GM23248 (cell line): ENCODE data around the gene SCGB1C1. TPM values are rescaled to one million over a fixed set of nuclear protein-coding genes. Genes with fewer than 3 reads are reported as not detected.

Experiments used
- DNase-seq: peaks from one replicate; pipeline ENCODE4 v3.0.0-alpha.2; 2015
- H2AFZ ChIP-seq: fragments of 200-600 bp; sonication (generic); 2 replicates; pipeline ENCODE4 v1.6.1; 2016; ENCODE audit warnings: antibody characterized with exemption
- H3F3A ChIP-seq: fragments of 200-600 bp; sonication (generic); 2 replicates; pipeline ENCODE4 v1.6.1; 2016; ENCODE audit warnings: mild to moderate bottlenecking, antibody characterized with exemption, mixed run types; ENCODE audit not compliant: insufficient read depth
- H3K27ac ChIP-seq: fragments of 200-600 bp; sonication (generic); 2 replicates; pipeline ENCODE4 v1.5.1; 2016; ENCODE audit warnings: mild to moderate bottlenecking
- H3K27me3 ChIP-seq: fragments of 200-600 bp; sonication (generic); replicated peaks from 2 replicates; pipeline ENCODE4 v1.6.1; 2016; ENCODE audit warnings: mild to moderate bottlenecking; ENCODE audit not compliant: insufficient read depth
- H3K36me3 ChIP-seq: fragments of 200-600 bp; sonication (generic); 2 replicates; pipeline ENCODE4 v1.6.1; 2016; ENCODE audit warnings: low read depth, mild to moderate bottlenecking
- H3K4me1 ChIP-seq: fragments of 200-600 bp; sonication (generic); 2 replicates; pipeline ENCODE4 v1.6.1; 2016; ENCODE audit warnings: mild to moderate bottlenecking; ENCODE audit not compliant: insufficient read depth
- H3K4me2 ChIP-seq: fragments of 200-600 bp; sonication (generic); one replicate; pipeline ENCODE4 v1.6.1; 2016; ENCODE audit warnings: mild to moderate bottlenecking; ENCODE audit not compliant: unreplicated experiment
- H3K4me3 ChIP-seq: fragments of 200-600 bp; sonication (generic); 2 replicates; pipeline ENCODE4 v1.5.1; 2016; ENCODE audit warnings: mild to moderate bottlenecking
- H3K79me2 ChIP-seq: fragments of 200-600 bp; sonication (generic); 2 replicates; pipeline ENCODE4 v1.6.1; 2016; ENCODE audit warnings: mild to moderate bottlenecking; ENCODE audit not compliant: insufficient read depth
- H3K9ac ChIP-seq: fragments of 200-600 bp; sonication (generic); 2 replicates; pipeline ENCODE4 v1.6.1; 2016; ENCODE audit warnings: mild to moderate bottlenecking
- H3K9me2 ChIP-seq: fragments of 200-600 bp; sonication (generic); 2 replicates; pipeline ENCODE4 v1.6.1; 2016; ENCODE audit warnings: mixed run types, mild to moderate bottlenecking, moderate library complexity; ENCODE audit not compliant: insufficient read depth
- H3K9me3 ChIP-seq: fragments of 200-600 bp; sonication (generic); one replicate; pipeline ENCODE4 v1.6.1; 2017; ENCODE audit warnings: low read depth
- H4K20me1 ChIP-seq: fragments of 200-600 bp; sonication (generic); 2 replicates; pipeline ENCODE4 v1.6.0; 2016; ENCODE audit not compliant: insufficient read depth
- EZH2 ChIP-seq: fragments of 200-600 bp; sonication (generic); IDR thresholded peaks from 2 replicates; pipeline ENCODE4 v1.6.1; 2018; ENCODE audit warnings: antibody characterized with exemption, mild to moderate bottlenecking; ENCODE audit not compliant: insufficient read depth, poor library complexity, severe bottlenecking
- EZH2phosphoT487 ChIP-seq: fragments of 200-600 bp; sonication (generic); IDR thresholded peaks from 2 replicates; pipeline ENCODE4 v1.6.1; 2018; ENCODE audit warnings: antibody characterized with exemption, moderate library complexity, mild to moderate bottlenecking, low read depth; ENCODE audit not compliant: insufficient read depth
- WGBS, 2 experiments: methylation state at CpG; one replicate each; pipeline ENCODE4 v1.1.6; 2015 to 2017; ENCODE audit warnings: low lambda C conversion rate in 2 of 2, low coverage in 1 of 2; ENCODE audit errors: missing lambda C conversion rate in 2 of 2; 5-methylcytosine and 5-hydroxymethylcytosine counted together
- in situ Hi-C: fragments of 300-500 bp; cut with MboI; formaldehyde crosslinking; loops from 2 replicates; pipeline ENCODE4 v1.15.0; 2020
- polyA plus RNA-seq: library from polyadenylated mRNA; unstranded; fragments of >200 nt; fragmentation: Nextera tagmentation; extraction: Ambion mirVana; gene quantifications from 2 replicates; pipeline ENCODE4 v1.2.1, GENCODE V29; 2016
- total RNA-seq: library from RNA; depleted of rRNA; stranded (reverse); fragments of >200 nt; shearing (Covaris generic); gene quantifications from 2 replicates; pipeline ENCODE4 v1.2.3, GENCODE V29; 2014

The SCGB1C1 gene
- total and polyA plus RNA-seq, 2 experiments from 2014 or later = not detected

GRCh38 chr11:221998-222789 is 29.3 kb downstream of the SCGB1C1 start:
- TF ChIP-seq EZH2 (no peak), EZH2phosphoT487 (no peak)
- Histone ChIP-seq H3K9me2 (no peaks in the 10 kb centered on the region), H3K9me3 (no peaks in the 10 kb centered on the region), H3K27ac (no peak overlapping the region), H3K4me2 (no peak overlapping the region), H3K79me2 (peaks cover 19% of the 10 kb centered on the region; the same call in 1 of the 2 replicates), H2AFZ (no peak overlapping the region), H3K4me1 (no peaks in the 10 kb centered on the region), H4K20me1 (no peaks in the 10 kb centered on the region), H3K9ac (no peak overlapping the region), H3K36me3 (no peaks in the 10 kb centered on the region), H3K4me3 (no peak overlapping the region), H3F3A (peaks cover 7% of the 10 kb centered on the region; the same call in 1 of the 2 replicates), H3K27me3 (no peaks in the 10 kb centered on the region)
- WGBS, 2 experiments = 96 to 97% methylated on average over 14 of the region's 14 CpGs
- in situ Hi-C loops = no loop called here
- DNase-seq = no peak

GRCh38 chr11:223026-223789 is 30.3 kb downstream of the SCGB1C1 start:
- Histone ChIP-seq H3K9ac (no peak overlapping the region), H3K4me1 (no peaks in the 10 kb centered on the region), H3K9me3 (no peaks in the 10 kb centered on the region), H3K36me3 (no peaks in the 10 kb centered on the region), H2AFZ (no peak overlapping the region), H3K79me2 (peaks cover 27% of the 10 kb centered on the region), H3K4me2 (no peak overlapping the region), H3F3A (no peaks in the 10 kb centered on the region), H3K9me2 (no peaks in the 10 kb centered on the region), H3K27me3 (no peaks in the 10 kb centered on the region), H3K4me3 (no peak overlapping the region), H3K27ac (no peak overlapping the region), H4K20me1 (no peaks in the 10 kb centered on the region)
- 72 to 74% methylated on average over 13 to 16 of the region's 16 CpGs for WGBS, 2 experiments
- no peak for TF ChIP-seq EZH2
- TF ChIP-seq EZH2phosphoT487 = no peak
- in situ Hi-C loops = no loop called here
- no peak for DNase-seq

- Histone ChIP-seq H3F3A (no peaks in the 10 kb centered on the region), H3K27ac (no peak overlapping the region), H3K9me3 (no peaks in the 10 kb centered on the region), H3K4me2 (no peak overlapping the region), H3K4me1 (no peaks in the 10 kb centered on the region), H2AFZ (no peak overlapping the region), H3K9me2 (no peaks in the 10 kb centered on the region), H3K79me2 (peaks cover 33% of the 10 kb centered on the region), H3K36me3 (0 out of 2 replicates have a peak, but pooled peaks cover 6% of the 10 kb centered on the region), H3K9ac (no peak overlapping the region), H3K27me3 (no peaks in the 10 kb centered on the region), H3K4me3 (no peak overlapping the region), H4K20me1 (no peaks in the 10 kb centered on the region)
- TF ChIP-seq EZH2phosphoT487 = no peak
- no peak for TF ChIP-seq EZH2
- DNase-seq = no peak
- in situ Hi-C loops = no loop called here
- WGBS, 2 experiments = 95 to 99% methylated on average over 7 of the region's 9 CpGs
Observed at GRCh38 chr11:223884-224283, 31.0 kb downstream of the SCGB1C1 start.

DNA sequence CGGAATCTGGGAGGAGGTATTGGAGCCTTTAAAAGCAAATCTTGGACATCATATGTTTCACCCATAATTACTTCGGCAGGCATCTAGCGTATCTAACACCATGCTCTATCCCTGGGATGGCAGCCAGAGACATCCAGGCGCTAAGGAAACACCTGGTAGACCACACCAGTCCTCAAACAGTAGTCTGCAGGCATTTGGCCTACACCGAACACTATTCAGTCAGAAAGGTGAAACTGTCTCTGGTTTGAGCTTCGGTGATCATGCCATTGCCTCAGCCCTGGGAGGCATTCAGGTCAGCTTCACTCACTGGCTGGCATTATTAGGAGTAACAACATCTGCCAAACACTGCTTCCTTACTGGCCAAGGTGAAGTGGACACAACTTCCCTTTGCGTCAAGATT is 31.5 kb downstream of the SCGB1C1 start:
- Histone ChIP-seq H3K9ac (no peak overlapping the region), H3K4me1 (no peaks in the 10 kb centered on the region), H3K9me3 (no peaks in the 10 kb centered on the region), H3K27me3 (no peaks in the 10 kb centered on the region), H3K9me2 (no peaks in the 10 kb centered on the region), H3K27ac (no peak overlapping the region), H3F3A (no peaks in the 10 kb centered on the region), H2AFZ (no peak overlapping the region), H3K4me2 (no peak overlapping the region), H3K36me3 (0 out of 2 replicates have a peak, but pooled peaks cover 6% of the 10 kb centered on the region), H4K20me1 (no peaks in the 10 kb centered on the region), H3K4me3 (no peak overlapping the region), H3K79me2 (peaks cover 34% of the 10 kb centered on the region)
- in situ Hi-C loops = no loop called here
- TF ChIP-seq EZH2 = no peak
- no peak for TF ChIP-seq EZH2phosphoT487
- WGBS, 2 experiments = 80 to 86% methylated on average over 7 of the region's 7 CpGs
- DNase-seq = no peak
